MM.1S (cell line): ENCODE data around the gene AGAP1.

Source experiments
- DNase-seq: peaks from one replicate; pipeline ENCODE4 v3.0.0-alpha.2; 2015
- H2AFZ ChIP-seq: fragments of 300-600 bp; sonication (generic); 2 replicates; pipeline ENCODE4 v1.6.0; 2016; ENCODE audit warnings: antibody characterized with exemption, low read length
- H3F3A ChIP-seq: fragments of 300-600 bp; sonication (generic); 2 replicates; pipeline ENCODE4 v1.6.1; 2016; ENCODE audit warnings: mild to moderate bottlenecking, antibody characterized with exemption, low read length, moderate library complexity, mixed read lengths; ENCODE audit not compliant: insufficient read depth
- H3K27ac ChIP-seq: fragments of 300-600 bp; sonication (generic); 2 replicates; pipeline ENCODE4 v1.5.1; 2016; ENCODE audit warnings: mild to moderate bottlenecking, low read length
- H3K27me3 ChIP-seq: fragments of 300-600 bp; sonication (generic); replicated peaks from 2 replicates; pipeline ENCODE4 v1.6.0; 2016; ENCODE audit warnings: low read length; ENCODE audit not compliant: insufficient read depth
- H3K36me3 ChIP-seq: fragments of 300-600 bp; sonication (generic); replicated peaks from 2 replicates; pipeline ENCODE4 v1.6.1; 2016; ENCODE audit warnings: mild to moderate bottlenecking, low read length, mixed read lengths; ENCODE audit not compliant: insufficient read depth
- H3K4me1 ChIP-seq: fragments of 300-600 bp; sonication (generic); 2 replicates; pipeline ENCODE4 v1.6.1; 2016; ENCODE audit warnings: low read length, mixed read lengths
- H3K4me2 ChIP-seq: fragments of 300-600 bp; sonication (generic); 2 replicates; pipeline ENCODE4 v1.6.0; 2016; ENCODE audit warnings: low read depth, low read length
- H3K4me3 ChIP-seq: fragments of 300-600 bp; sonication (generic); 2 replicates; pipeline ENCODE4 v1.5.1; 2016; ENCODE audit warnings: low read length, mixed read lengths
- H3K79me2 ChIP-seq: fragments of 300-600 bp; sonication (generic); 2 replicates; pipeline ENCODE4 v1.6.1; 2016; ENCODE audit warnings: mixed run types, low read length, mixed read lengths
- H3K9ac ChIP-seq: fragments of 300-600 bp; sonication (generic); 2 replicates; pipeline ENCODE4 v1.6.1; 2016; ENCODE audit warnings: low read length, mixed read lengths
- H3K9me2 ChIP-seq: fragments of 300-600 bp; sonication (generic); replicated peaks from 2 replicates; pipeline ENCODE4 v1.6.1; 2016; ENCODE audit warnings: mild to moderate bottlenecking, low read length, mixed read lengths; ENCODE audit not compliant: insufficient read depth
- H3K9me3 ChIP-seq: fragments of 300-600 bp; sonication (generic); replicated peaks from 2 replicates; pipeline ENCODE4 v1.6.1; 2016; ENCODE audit warnings: mild to moderate bottlenecking, low read length, mixed read lengths; ENCODE audit not compliant: insufficient read depth
- H4K20me1 ChIP-seq: fragments of 300-600 bp; sonication (generic); 2 replicates; pipeline ENCODE4 v1.6.1; 2016; ENCODE audit warnings: mild to moderate bottlenecking, low read length, moderate library complexity, mixed read lengths; ENCODE audit not compliant: insufficient read depth
- EZH2 ChIP-seq: fragments of 300-600 bp; sonication (generic); optimal IDR thresholded peaks from 2 replicates; pipeline ENCODE3; 2017; ENCODE audit warnings: low read depth, mild to moderate bottlenecking, antibody characterized with exemption, low read length, mixed read lengths
- EZH2phosphoT487 ChIP-seq: fragments of 300-600 bp; sonication (generic); IDR thresholded peaks from 2 replicates; pipeline ENCODE4 v1.6.1; 2018; ENCODE audit warnings: antibody characterized with exemption, low read length
- TF ChIP-seq, protein P1 (sequence below): fragments of 300-600 bp; sonication (generic); IDR thresholded peaks from 2 replicates; pipeline ENCODE4 v1.5.1; 2016; ENCODE audit warnings: antibody characterized with exemption, low read length, mixed read lengths

Gene AGAP1

DNA sequence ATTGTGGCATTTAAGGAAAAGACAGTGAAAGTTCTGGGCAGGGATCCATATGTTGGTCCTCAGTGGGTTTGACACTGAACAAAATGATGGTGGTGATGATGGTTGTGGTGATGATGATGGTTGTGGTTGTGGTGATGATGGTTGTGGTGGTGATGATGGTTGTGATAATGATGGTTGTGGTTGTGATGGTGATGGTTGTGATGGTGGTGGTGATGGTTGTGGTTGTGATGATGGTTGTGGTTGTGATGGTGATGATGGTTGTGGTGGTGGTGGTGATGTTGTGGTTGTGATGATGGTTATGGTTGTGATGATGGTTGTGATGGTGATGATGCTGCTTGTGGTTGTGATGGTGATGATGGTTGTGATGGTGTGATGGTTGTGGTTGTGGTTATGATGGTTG is 308.7 kb downstream of the AGAP1 start:
- H3K27me3 ChIP-seq: no peaks in the 10 kb centered on the region
- 0 out of 2 replicates have a peak, but pooled peaks cover 4% of the 10 kb centered on the region for H3K36me3 ChIP-seq
- no peak overlapping the region for H2AFZ ChIP-seq
- DNase-seq: no peak
- no peak overlapping the region for H3K27ac ChIP-seq
- H3K9me2 ChIP-seq: no peaks in the 10 kb centered on the region
- H3K79me2 ChIP-seq: 0 out of 2 replicates have a peak, but pooled peaks cover 3% of the 10 kb centered on the region
- H3K4me1 ChIP-seq: no peaks in the 10 kb centered on the region
- H3K9ac ChIP-seq: no peak overlapping the region
- H3K9me3 ChIP-seq: no peaks in the 10 kb centered on the region
- H3K4me2 ChIP-seq: no peak overlapping the region
- no peaks in the 10 kb centered on the region for H3F3A ChIP-seq
- H3K4me3 ChIP-seq: no peak overlapping the region
- H4K20me1 ChIP-seq: no peaks in the 10 kb centered on the region
- TF ChIP-seq, protein P1, sequence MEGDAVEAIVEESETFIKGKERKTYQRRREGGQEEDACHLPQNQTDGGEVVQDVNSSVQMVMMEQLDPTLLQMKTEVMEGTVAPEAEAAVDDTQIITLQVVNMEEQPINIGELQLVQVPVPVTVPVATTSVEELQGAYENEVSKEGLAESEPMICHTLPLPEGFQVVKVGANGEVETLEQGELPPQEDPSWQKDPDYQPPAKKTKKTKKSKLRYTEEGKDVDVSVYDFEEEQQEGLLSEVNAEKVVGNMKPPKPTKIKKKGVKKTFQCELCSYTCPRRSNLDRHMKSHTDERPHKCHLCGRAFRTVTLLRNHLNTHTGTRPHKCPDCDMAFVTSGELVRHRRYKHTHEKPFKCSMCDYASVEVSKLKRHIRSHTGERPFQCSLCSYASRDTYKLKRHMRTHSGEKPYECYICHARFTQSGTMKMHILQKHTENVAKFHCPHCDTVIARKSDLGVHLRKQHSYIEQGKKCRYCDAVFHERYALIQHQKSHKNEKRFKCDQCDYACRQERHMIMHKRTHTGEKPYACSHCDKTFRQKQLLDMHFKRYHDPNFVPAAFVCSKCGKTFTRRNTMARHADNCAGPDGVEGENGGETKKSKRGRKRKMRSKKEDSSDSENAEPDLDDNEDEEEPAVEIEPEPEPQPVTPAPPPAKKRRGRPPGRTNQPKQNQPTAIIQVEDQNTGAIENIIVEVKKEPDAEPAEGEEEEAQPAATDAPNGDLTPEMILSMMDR: no peak
- no peak for TF ChIP-seq EZH2
- TF ChIP-seq EZH2phosphoT487: no peak

DNA sequence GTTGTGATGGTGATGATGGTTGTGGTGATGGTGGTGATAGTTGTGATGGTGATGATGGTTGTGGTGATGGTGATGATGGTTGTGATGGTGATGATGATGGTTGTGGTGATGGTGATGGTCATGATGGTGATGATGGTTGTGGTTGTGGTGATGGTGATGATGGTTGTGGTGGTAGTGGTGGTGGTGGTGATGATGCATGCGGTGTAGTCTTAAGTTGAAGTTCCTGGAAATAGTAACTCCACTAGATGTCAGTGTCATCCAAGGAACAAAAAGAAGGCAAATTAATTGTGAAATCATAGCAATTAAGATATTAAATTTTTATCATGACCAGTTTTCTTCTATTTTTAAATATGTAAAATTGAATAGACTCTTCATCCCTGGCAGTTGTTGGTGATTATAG is 309.2 kb downstream of the AGAP1 start:
- H3K4me3 ChIP-seq: no peak overlapping the region
- no peaks in the 10 kb centered on the region for H3F3A ChIP-seq
- H3K79me2 ChIP-seq: 0 out of 2 replicates have a peak, but pooled peaks cover 3% of the 10 kb centered on the region
- no peaks in the 10 kb centered on the region for H3K9me2 ChIP-seq
- H3K36me3 ChIP-seq: 0 out of 2 replicates have a peak, but pooled peaks cover 2% of the 10 kb centered on the region
- DNase-seq: no peak
- H3K9ac ChIP-seq: no peak overlapping the region
- TF ChIP-seq, protein P1: no peak
- TF ChIP-seq EZH2 (no peak), EZH2phosphoT487 (no peak)
- no peaks in the 10 kb centered on the region for H3K4me1 ChIP-seq
- H4K20me1 ChIP-seq: no peaks in the 10 kb centered on the region
- no peaks in the 10 kb centered on the region for H3K9me3 ChIP-seq
- no peak overlapping the region for H3K4me2 ChIP-seq
- H2AFZ ChIP-seq: no peak overlapping the region
- no peak overlapping the region for H3K27ac ChIP-seq
- no peaks in the 10 kb centered on the region for H3K27me3 ChIP-seq

DNA sequence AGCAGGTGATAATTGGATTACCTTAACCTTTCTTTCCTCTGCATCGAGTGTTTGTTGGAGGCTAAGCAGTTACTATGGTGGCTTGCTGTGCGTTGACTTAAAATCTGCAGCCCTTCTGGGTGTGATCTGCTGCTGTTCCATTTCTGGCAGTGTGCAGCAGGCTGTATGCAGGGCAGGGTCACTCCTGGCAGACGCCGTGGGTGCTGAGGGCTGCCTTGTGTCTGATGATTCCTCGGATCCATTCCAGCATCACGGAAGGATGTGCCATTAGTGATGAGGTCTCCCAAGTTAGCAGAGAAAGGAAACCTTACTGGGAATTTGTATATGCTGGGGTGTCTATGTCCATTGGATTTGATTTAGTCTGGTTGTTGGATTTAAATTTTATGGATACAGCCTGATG is 310.8 kb downstream of the AGAP1 start:
- H2AFZ ChIP-seq: no peak overlapping the region
- H3K4me3 ChIP-seq: no peak overlapping the region
- no peaks in the 10 kb centered on the region for H3K4me1 ChIP-seq
- H3K27ac ChIP-seq: no peak overlapping the region
- DNase-seq: no peak
- no peak overlapping the region for H3K4me2 ChIP-seq
- H4K20me1 ChIP-seq: no peaks in the 10 kb centered on the region
- no peaks in the 10 kb centered on the region for H3K9me2 ChIP-seq
- no peaks in the 10 kb centered on the region for H3K9me3 ChIP-seq
- H3K27me3 ChIP-seq: no peaks in the 10 kb centered on the region
- 0 out of 2 replicates have a peak, but pooled peaks cover 3% of the 10 kb centered on the region for H3K79me2 ChIP-seq
- no peak overlapping the region for H3K9ac ChIP-seq
- no peaks in the 10 kb centered on the region for H3F3A ChIP-seq
- no peak for TF ChIP-seq EZH2
- no peak for TF ChIP-seq EZH2phosphoT487
- TF ChIP-seq, protein P1: no peak
- no peaks in the 10 kb centered on the region for H3K36me3 ChIP-seq
